Central memory CD8-positive, alpha-beta T cell (primary cell): ENCODE data around the gene AP3B1.

Experiments
- ATAC-seq: fragments of 150-1000 bp; cut with Tn5 transposase; replicated peaks from 2 replicates; pipeline ENCODE4 v1.10.0; 2022; ENCODE audit warnings: mild to moderate bottlenecking, moderate FRiP score, moderate number of reproducible peaks; ENCODE audit not compliant: poor library complexity, severe bottlenecking; ENCODE audit errors: extremely low read depth
- DNase-seq, 2 donors: peaks; one replicate each; pipeline ENCODE4 v3.0.0; 2021; ENCODE audit warnings: low spot score in 2 of 2
- H3K27ac Mint-ChIP-seq: one replicate; pipeline ENCODE4 v1.8.0; 2022; ENCODE audit warnings: low read depth, mild to moderate bottlenecking, moderate library complexity, mixed read lengths
- H3K27me3 Mint-ChIP-seq: one replicate; pipeline ENCODE4 v1.8.0; 2022; ENCODE audit warnings: mixed read lengths
- H3K36me3 Mint-ChIP-seq: one replicate; pipeline ENCODE4 v1.8.0; 2022; ENCODE audit warnings: mild to moderate bottlenecking, moderate library complexity, mixed read lengths; ENCODE audit not compliant: insufficient read depth
- H3K4me1 Mint-ChIP-seq: one replicate; pipeline ENCODE4 v1.8.0; 2022; ENCODE audit warnings: mixed read lengths
- H3K4me3 Mint-ChIP-seq: one replicate; pipeline ENCODE4 v1.8.0; 2022; ENCODE audit warnings: mild to moderate bottlenecking, moderate library complexity, mixed read lengths
- H3K9me3 Mint-ChIP-seq: one replicate; pipeline ENCODE4 v1.8.0; 2022; ENCODE audit warnings: mixed read lengths

The AP3B1 gene

GRCh38 chr5:78323241-78323640 lies 28.7 kb upstream of the AP3B1 start:
- no peak for ATAC-seq
- H3K27me3 Mint-ChIP-seq: no peaks in the 10 kb centered on the region
- no peak overlapping the region for H3K4me3 Mint-ChIP-seq
- H3K9me3 Mint-ChIP-seq: no peaks in the 10 kb centered on the region
- H3K36me3 Mint-ChIP-seq: no peaks in the 10 kb centered on the region
- DNase-seq: no peak
- no peak overlapping the region for H3K27ac Mint-ChIP-seq
- no peaks in the 10 kb centered on the region for H3K4me1 Mint-ChIP-seq

DNA sequence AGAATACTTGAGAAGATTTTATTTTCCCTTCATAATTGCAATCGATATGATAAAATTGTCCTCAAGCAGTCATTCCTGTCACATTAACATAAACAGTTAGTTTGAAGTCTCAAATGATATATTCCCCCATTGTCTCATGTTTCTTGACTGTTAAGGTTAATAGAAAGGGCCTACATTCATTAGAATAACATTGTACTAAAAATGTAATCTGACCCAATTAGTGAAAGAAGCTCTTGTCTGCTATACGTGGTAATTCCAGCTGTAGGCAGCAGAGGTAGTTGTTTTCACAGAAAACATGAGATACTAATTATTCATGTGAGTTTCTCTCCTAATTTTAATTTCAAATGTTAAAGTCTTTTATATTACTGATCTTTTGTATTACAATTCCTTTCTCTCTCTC lies 25.9 kb upstream of the AP3B1 start:
- Mint-ChIP-seq H3K27ac (no peak overlapping the region), H3K9me3 (no peaks in the 10 kb centered on the region), H3K27me3 (peaks cover 10% of the 10 kb centered on the region), H3K4me3 (no peak overlapping the region), H3K4me1 (no peaks in the 10 kb centered on the region), H3K36me3 (no peaks in the 10 kb centered on the region)
- ATAC-seq (no peak), DNase-seq (no peak)

- ATAC-seq (no peak), DNase-seq (no peak)
- H3K9me3 Mint-ChIP-seq: no peaks in the 10 kb centered on the region
- H3K27me3 Mint-ChIP-seq: peaks cover 28% of the 10 kb centered on the region
- H3K4me1 Mint-ChIP-seq: no peaks in the 10 kb centered on the region
- no peak overlapping the region for H3K27ac Mint-ChIP-seq
- no peak overlapping the region for H3K4me3 Mint-ChIP-seq
- no peaks in the 10 kb centered on the region for H3K36me3 Mint-ChIP-seq
These were observed 23.8 kb upstream of the AP3B1 start for GRCh38 chr5:78318337-78318736.

GRCh38 chr5:78317515-78317914 lies 23.0 kb upstream of the AP3B1 start:
- H3K27ac Mint-ChIP-seq: no peak overlapping the region
- peaks cover 34% of the 10 kb centered on the region for H3K27me3 Mint-ChIP-seq
- no peak for DNase-seq
- ATAC-seq: no peak
- no peaks in the 10 kb centered on the region for H3K9me3 Mint-ChIP-seq
- H3K4me3 Mint-ChIP-seq: no peak overlapping the region
- no peaks in the 10 kb centered on the region for H3K36me3 Mint-ChIP-seq
- no peaks in the 10 kb centered on the region for H3K4me1 Mint-ChIP-seq

GRCh38 chr5:78308703-78309102 lies 14.2 kb upstream of the AP3B1 start:
- Mint-ChIP-seq H3K27ac (no peak overlapping the region), H3K27me3 (peaks cover 40% of the 10 kb centered on the region), H3K4me3 (no peak overlapping the region), H3K36me3 (no peaks in the 10 kb centered on the region), H3K9me3 (no peaks in the 10 kb centered on the region), H3K4me1 (no peaks in the 10 kb centered on the region)
- DNase-seq (no peak), ATAC-seq (no peak)

DNA sequence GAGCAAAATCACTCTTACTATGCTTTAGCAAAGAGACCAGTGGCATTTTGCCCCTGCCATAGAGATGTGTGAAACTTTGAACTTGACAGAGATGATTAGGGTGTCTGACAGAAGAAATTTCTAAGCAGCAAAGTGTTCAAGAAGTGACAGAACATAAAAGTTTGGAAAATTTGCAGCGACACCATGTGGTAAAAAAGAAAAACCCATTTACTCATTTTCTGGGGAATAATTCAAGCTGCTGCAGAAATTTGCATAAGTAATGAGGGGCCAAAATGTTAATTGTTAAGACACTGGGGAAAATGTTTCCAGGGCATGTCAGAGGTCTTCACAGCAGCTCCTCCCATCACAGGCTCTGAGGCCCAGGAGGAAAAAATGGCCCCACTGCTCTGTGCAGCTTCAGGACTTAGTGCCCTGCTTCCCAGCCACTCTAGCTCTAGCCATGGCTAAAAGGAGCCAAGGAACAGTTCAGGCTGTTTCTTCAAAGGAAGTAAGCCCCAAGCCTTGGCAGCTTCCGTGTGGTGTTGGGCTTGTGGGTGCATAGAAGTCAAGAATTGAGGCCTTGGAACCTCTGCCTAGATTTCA lies 6.1 kb upstream of the AP3B1 start:
- no peaks in the 10 kb centered on the region for H3K9me3 Mint-ChIP-seq
- no peak overlapping the region for H3K27ac Mint-ChIP-seq
- H3K4me1 Mint-ChIP-seq: peaks cover 5% of the 10 kb centered on the region
- ATAC-seq (no peak), DNase-seq (no peak)
- H3K27me3 Mint-ChIP-seq: peaks cover 9% of the 10 kb centered on the region
- peaks cover 4% of the 10 kb centered on the region for H3K36me3 Mint-ChIP-seq
- no peak overlapping the region for H3K4me3 Mint-ChIP-seq

DNA sequence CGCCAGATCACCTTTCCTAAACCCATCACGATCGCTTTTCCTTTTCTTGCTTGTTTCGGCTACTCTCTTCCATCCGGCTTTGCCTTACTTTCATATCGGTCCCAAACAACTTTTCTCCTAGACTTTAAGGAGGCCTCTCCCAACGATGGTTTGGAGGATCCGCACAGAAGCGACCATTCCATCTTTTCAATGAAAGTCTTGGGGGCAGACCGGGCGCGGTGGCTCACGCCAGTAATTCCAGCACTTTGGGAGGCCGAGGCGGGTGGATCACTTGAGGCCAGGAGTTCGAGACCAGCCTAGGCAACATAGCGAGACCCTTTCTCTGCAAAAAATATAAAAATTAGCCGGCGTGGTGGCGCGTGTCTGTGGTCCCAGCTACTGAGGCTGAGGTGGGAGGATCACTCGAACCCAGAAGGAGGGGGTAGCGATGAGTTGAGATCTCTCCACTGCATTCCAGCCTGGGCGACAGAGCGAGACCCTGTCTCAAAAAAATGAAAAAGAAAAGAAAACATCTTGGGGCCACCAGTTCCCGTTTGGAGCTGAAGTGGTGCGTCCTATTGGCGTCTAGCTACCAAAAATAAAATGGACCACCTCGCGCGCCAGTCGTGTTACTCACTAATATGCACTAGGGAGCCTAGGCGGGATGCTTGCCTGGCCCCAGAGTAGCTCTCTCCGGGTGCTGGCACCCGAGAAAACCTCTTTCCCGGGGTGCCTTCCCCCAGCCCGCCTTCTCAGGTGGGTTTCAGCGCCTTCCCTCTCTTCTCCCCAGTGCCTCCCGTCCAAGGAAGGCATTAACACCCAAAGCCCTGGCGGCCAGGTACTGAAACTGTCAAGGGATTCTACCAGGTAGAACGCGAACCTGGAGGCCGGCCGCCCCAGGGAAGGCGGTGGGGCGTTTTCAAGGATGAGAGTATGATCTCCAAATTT lies 800 bp upstream of the AP3B1 start:
- Mint-ChIP-seq H3K9me3 (no peaks in the 10 kb centered on the region), H3K27ac (peak overlapping the region; percentile 100), H3K4me1 (peaks cover 32% of the 10 kb centered on the region)

GRCh38 chr5:78293851-78294247 lies 649 bp downstream of the AP3B1 start:
- peak; percentile 4 for ATAC-seq
- H3K27me3 Mint-ChIP-seq: no peaks in the 10 kb centered on the region
- H3K36me3 Mint-ChIP-seq: peaks cover 23% of the 10 kb centered on the region
- no peaks in the 10 kb centered on the region for H3K9me3 Mint-ChIP-seq
- H3K27ac Mint-ChIP-seq: peak overlapping the region; percentile 100
- peak overlapping the region; percentile 100 for H3K4me3 Mint-ChIP-seq
- DNase-seq: no peak
- H3K4me1 Mint-ChIP-seq: peaks cover 43% of the 10 kb centered on the region

More for the DNA sequence above, 800 bp upstream of the AP3B1 start:
- Mint-ChIP-seq H3K27me3 (no peaks in the 10 kb centered on the region), H3K4me3 (peak overlapping the region; percentile 100), H3K36me3 (peaks cover 23% of the 10 kb centered on the region)
- peak; percentile 20 to 23 for DNase-seq
- peak; percentile 24 for ATAC-seq

- peaks cover 43% of the 10 kb centered on the region for H3K4me1 Mint-ChIP-seq
- peaks cover 23% of the 10 kb centered on the region for H3K36me3 Mint-ChIP-seq
- H3K27me3 Mint-ChIP-seq: no peaks in the 10 kb centered on the region
These were observed 2.8 kb downstream of the AP3B1 start for GRCh38 chr5:78291687-78292086.

DNA sequence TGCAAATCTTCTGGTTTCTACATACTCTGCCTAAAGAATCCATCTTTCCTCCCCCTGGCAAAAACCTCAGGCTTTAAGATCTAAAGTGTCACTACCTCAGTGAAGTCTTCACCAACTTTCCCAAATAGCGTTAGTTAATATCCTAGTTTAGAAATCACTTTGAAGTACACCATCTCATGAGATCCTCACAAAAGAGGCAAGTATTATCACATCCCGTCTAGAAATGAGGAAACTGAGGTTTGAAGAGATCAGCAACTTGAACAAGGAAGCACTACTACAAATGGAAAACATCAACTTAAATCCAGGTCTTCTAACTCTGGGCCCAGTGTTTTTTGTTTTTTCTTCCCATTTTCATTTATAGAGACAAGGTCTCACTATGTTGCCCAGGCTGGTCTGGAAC lies 4.6 kb downstream of the AP3B1 start:
- ATAC-seq (no peak), DNase-seq (no peak)
- Mint-ChIP-seq H3K9me3 (no peaks in the 10 kb centered on the region), H3K4me1 (peaks cover 53% of the 10 kb centered on the region), H3K36me3 (peaks cover 13% of the 10 kb centered on the region), H3K27me3 (no peaks in the 10 kb centered on the region), H3K4me3 (no peak overlapping the region), H3K27ac (peak overlapping the region; percentile 10)

More at GRCh38 chr5:78291687-78292086, 2.8 kb downstream of the AP3B1 start:
- no peaks in the 10 kb centered on the region for H3K9me3 Mint-ChIP-seq
- no peak for ATAC-seq
- no peak for DNase-seq
- no peak overlapping the region for H3K4me3 Mint-ChIP-seq
- H3K27ac Mint-ChIP-seq: no peak overlapping the region

DNA sequence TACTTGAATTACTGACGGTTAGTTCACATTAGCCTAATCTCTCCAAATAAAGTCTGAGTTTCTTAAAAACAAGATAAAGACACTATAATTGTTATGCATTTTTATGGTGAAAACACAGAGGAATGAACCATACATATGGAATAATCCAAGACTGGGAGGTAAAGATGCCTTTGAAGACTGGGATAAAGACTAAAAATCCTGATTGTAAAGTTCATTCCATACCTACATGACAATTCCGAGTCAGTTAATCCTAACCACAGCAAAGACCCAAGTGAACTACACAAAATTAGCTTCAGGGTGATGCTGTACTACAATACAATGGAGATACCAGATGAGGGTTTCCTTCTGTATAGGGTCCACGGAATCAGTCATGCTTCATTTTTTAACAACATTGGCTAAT lies 6.3 kb downstream of the AP3B1 start:
- H3K4me3 Mint-ChIP-seq: no peak overlapping the region
- peaks cover 3% of the 10 kb centered on the region for H3K36me3 Mint-ChIP-seq
- ATAC-seq (no peak), DNase-seq (no peak)
- no peaks in the 10 kb centered on the region for H3K9me3 Mint-ChIP-seq
- no peaks in the 10 kb centered on the region for H3K27me3 Mint-ChIP-seq
- peaks cover 53% of the 10 kb centered on the region for H3K4me1 Mint-ChIP-seq
- no peak overlapping the region for H3K27ac Mint-ChIP-seq

- Mint-ChIP-seq H3K36me3 (peaks cover 2% of the 10 kb centered on the region), H3K27ac (no peak overlapping the region), H3K27me3 (no peaks in the 10 kb centered on the region), H3K9me3 (no peaks in the 10 kb centered on the region), H3K4me3 (no peak overlapping the region), H3K4me1 (peaks cover 55% of the 10 kb centered on the region)
- DNase-seq (no peak), ATAC-seq (no peak)
These were observed 6.7 kb downstream of the AP3B1 start for GRCh38 chr5:78287833-78288232.

DNA sequence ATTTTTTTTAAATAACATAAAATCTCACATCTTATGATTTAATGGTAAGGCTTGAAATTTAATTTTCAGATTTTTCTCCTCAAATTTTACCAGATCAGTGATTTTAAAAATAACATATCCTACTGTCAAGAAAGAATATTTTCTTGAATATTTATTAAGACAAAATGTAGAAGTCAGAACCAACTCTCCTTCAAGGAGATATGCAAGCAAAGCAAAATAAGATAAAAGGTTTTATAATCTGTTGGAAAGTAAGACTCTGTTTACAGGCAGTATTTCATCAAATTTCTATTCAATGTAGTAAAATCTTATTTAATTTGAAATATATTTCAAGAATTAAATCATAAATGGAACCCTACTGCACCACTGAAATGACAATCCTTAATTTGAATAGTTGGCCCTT lies 7.3 kb downstream of the AP3B1 start:
- ATAC-seq: no peak
- Mint-ChIP-seq H3K4me1 (peaks cover 55% of the 10 kb centered on the region), H3K27me3 (no peaks in the 10 kb centered on the region), H3K4me3 (no peak overlapping the region), H3K27ac (no peak overlapping the region), H3K9me3 (no peaks in the 10 kb centered on the region), H3K36me3 (peaks cover 2% of the 10 kb centered on the region)
- no peak for DNase-seq
